GM12801 (cell line): ENCODE data around the gene ONECUT3.

Source experiments
- CTCF ChIP-seq: IDR thresholded peaks from one replicate; pipeline ENCODE4 v1.5.1; 2011; ENCODE audit warnings: control low read depth; ENCODE audit not compliant: insufficient read length; ENCODE audit errors: extremely low read depth

ONECUT3 gene

GRCh38 chr19:1765904-1766799 lies 12.8 kb downstream of the ONECUT3 start:
- TF ChIP-seq CTCF, result no peak

- TF ChIP-seq CTCF, result no peak
Measured at GRCh38 chr19:1766800-1767352, 13.6 kb downstream of the ONECUT3 start.

GRCh38 chr19:1767464-1767933 lies 14.2 kb downstream of the ONECUT3 start:
- TF ChIP-seq CTCF, result no peak

GRCh38 chr19:1768248-1768647 lies 14.9 kb downstream of the ONECUT3 start:
- no peak for TF ChIP-seq CTCF

- no peak for TF ChIP-seq CTCF
Measured at GRCh38 chr19:1768918-1769644, 15.8 kb downstream of the ONECUT3 start.

- TF ChIP-seq CTCF, result no peak
Measured at GRCh38 chr19:1769645-1769985, 16.3 kb downstream of the ONECUT3 start.

- no peak for TF ChIP-seq CTCF
Measured at GRCh38 chr19:1770866-1771576, 17.7 kb downstream of the ONECUT3 start.
